ENCODE data around the gene SECTM1. TPM values are rescaled to one million over a fixed set of nuclear protein-coding genes. Genes with fewer than 3 reads are reported as not detected.
A peak's percentile ranks its signal among the peaks of the same experiment; 100 is the strongest.

Gene SECTM1
- total and polyA plus RNA-seq, 9 of the 15 experiments (the other 6 are each of a cell fraction or from before 2014, with no cell fraction given) = 0.11 to 0.46 (median 0.18) TPM; not detected in 6

DNA sequence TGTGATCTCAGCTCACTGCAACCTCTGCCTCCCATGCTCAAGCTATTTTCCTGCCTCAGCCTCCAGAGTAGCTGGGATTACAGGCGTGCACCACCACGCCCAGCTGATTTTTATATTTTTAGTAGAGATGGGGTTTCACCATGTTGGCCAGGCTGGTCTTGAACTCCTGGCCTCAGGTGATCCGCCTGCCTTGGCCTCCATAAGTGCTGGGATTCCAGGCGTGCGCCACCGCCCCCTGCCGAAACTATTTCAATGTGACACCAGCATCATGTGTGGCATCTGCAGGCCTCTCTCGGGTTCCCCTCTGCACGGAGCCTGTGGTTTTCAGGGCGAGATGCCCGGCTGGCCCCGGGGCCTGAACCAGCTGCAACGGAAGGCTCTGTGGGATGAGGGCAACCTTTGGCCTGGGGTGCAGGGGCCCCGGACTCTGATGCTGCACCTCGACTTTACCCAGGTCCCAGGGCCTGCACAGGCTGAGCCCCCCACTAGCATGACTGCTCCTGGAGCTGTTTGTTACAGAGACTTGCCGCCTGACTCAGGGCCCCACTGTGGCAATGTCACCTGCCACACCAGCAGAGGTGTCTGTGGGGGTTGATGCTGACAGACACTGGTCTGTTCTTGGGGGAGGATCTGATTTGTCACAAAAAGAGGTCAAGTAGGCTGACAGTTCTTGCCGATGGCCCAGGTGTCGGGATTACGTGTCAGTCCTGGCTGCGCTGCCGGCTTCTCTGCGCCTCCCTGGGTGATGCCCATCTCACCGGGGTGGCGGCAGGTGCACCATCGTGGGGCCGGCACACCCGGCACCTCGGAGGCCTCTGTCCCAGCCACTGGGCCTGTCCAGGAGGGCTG lies 16.8 kb upstream of the SECTM1 start (continued):
- TF ChIP-seq CC2D1A (IDR thresholded peaks at IDR 0.05) = peak; percentile 74; the same call in 1 of the 2 replicates
- no peak for TF ChIP-seq CBX8 (IDR thresholded peaks at IDR 0.05; ENCODE audit: borderline replicate concordance, extremely low read depth, low read depth, low read length, poor library complexity, severe bottlenecking)
- TF ChIP-seq, protein P1, sequence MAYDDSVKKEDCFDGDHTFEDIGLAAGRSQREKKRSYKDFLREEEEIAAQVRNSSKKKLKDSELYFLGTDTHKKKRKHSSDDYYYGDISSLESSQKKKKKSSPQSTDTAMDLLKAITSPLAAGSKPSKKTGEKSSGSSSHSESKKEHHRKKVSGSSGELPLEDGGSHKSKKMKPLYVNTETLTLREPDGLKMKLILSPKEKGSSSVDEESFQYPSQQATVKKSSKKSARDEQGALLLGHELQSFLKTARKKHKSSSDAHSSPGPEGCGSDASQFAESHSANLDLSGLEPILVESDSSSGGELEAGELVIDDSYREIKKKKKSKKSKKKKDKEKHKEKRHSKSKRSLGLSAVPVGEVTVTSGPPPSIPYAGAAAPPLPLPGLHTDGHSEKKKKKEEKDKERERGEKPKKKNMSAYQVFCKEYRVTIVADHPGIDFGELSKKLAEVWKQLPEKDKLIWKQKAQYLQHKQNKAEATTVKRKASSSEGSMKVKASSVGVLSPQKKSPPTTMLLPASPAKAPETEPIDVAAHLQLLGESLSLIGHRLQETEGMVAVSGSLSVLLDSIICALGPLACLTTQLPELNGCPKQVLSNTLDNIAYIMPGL (CRISPR knock-in tag; IDR thresholded peaks at IDR 0.05) = no peak
- TF ChIP-seq ATF1 (CRISPR knock-in tag; IDR thresholded peaks at IDR 0.05) = no peak
- no peak for TF ChIP-seq ATF1 (tag; IDR thresholded peaks at IDR 0.05)
- no peak for TF ChIP-seq PURB (CRISPR knock-in tag; IDR thresholded peaks at IDR 0.05; ENCODE audit: low read depth)
- TF ChIP-seq, protein P2, sequence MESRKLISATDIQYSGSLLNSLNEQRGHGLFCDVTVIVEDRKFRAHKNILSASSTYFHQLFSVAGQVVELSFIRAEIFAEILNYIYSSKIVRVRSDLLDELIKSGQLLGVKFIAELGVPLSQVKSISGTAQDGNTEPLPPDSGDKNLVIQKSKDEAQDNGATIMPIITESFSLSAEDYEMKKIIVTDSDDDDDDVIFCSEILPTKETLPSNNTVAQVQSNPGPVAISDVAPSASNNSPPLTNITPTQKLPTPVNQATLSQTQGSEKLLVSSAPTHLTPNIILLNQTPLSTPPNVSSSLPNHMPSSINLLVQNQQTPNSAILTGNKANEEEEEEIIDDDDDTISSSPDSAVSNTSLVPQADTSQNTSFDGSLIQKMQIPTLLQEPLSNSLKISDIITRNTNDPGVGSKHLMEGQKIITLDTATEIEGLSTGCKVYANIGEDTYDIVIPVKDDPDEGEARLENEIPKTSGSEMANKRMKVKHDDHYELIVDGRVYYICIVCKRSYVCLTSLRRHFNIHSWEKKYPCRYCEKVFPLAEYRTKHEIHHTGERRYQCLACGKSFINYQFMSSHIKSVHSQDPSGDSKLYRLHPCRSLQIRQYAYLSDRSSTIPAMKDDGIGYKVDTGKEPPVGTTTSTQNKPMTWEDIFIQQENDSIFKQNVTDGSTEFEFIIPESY (CRISPR knock-in tag; IDR thresholded peaks at IDR 0.05) = peak; percentile 94
- TF ChIP-seq, protein P3, sequence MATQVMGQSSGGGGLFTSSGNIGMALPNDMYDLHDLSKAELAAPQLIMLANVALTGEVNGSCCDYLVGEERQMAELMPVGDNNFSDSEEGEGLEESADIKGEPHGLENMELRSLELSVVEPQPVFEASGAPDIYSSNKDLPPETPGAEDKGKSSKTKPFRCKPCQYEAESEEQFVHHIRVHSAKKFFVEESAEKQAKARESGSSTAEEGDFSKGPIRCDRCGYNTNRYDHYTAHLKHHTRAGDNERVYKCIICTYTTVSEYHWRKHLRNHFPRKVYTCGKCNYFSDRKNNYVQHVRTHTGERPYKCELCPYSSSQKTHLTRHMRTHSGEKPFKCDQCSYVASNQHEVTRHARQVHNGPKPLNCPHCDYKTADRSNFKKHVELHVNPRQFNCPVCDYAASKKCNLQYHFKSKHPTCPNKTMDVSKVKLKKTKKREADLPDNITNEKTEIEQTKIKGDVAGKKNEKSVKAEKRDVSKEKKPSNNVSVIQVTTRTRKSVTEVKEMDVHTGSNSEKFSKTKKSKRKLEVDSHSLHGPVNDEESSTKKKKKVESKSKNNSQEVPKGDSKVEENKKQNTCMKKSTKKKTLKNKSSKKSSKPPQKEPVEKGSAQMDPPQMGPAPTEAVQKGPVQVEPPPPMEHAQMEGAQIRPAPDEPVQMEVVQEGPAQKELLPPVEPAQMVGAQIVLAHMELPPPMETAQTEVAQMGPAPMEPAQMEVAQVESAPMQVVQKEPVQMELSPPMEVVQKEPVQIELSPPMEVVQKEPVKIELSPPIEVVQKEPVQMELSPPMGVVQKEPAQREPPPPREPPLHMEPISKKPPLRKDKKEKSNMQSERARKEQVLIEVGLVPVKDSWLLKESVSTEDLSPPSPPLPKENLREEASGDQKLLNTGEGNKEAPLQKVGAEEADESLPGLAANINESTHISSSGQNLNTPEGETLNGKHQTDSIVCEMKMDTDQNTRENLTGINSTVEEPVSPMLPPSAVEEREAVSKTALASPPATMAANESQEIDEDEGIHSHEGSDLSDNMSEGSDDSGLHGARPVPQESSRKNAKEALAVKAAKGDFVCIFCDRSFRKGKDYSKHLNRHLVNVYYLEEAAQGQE (IDR thresholded peaks at IDR 0.05; ENCODE audit: borderline replicate concordance) = peak; percentile 76
- TF ChIP-seq, protein P3 (CRISPR knock-in tag; IDR thresholded peaks at IDR 0.05; ENCODE audit: low read depth) = no peak
- TF ChIP-seq, protein P4, sequence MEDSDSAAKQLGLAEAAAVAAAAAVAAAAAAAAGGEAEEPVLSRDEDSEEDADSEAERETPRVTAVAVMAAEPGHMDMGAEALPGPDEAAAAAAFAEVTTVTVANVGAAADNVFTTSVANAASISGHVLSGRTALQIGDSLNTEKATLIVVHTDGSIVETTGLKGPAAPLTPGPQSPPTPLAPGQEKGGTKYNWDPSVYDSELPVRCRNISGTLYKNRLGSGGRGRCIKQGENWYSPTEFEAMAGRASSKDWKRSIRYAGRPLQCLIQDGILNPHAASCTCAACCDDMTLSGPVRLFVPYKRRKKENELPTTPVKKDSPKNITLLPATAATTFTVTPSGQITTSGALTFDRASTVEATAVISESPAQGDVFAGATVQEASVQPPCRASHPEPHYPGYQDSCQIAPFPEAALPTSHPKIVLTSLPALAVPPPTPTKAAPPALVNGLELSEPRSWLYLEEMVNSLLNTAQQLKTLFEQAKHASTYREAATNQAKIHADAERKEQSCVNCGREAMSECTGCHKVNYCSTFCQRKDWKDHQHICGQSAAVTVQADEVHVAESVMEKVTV (CRISPR knock-in tag; IDR thresholded peaks at IDR 0.05) = 0 out of 2 replicates have a peak, but pooled peaks have one; percentile 34
